Measurements from ENCODE around the gene DOCK2. TPM values are rescaled to one million over a fixed set of nuclear protein-coding genes. Genes with fewer than 3 reads are reported as not detected.

The DOCK2 gene
- total and polyA plus RNA-seq, 5 experiments from 2014 or later = 59.5 to 182 (median 84.6) TPM

DNA sequence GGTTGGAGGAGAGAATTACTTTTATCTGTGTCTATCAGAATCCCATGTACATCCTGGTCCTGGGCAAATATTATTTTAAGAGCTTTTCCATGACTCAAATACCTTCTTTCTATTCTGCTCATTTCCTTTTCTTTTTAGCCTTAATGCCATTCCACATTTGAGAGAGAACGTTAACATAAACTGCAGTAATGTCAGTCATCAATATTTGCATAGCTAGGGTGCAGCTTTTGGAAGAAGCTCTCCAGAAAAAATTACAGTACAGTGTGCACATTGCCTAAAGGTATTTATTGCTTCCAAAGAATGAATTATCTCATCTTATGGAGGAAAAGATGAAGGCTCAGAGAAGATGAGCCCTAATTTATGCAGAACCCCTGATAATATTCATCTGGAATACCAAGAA lies 284.9 kb downstream of the DOCK2 start:
- H3K27me3 Mint-ChIP-seq = no peaks in the 10 kb centered on the region
- peaks cover 0 to 60% (median 7%) of the 10 kb centered on the region in 3 donors for H3K36me3 Mint-ChIP-seq
- POLR2A ChIA-PET = no interaction called here
- H3K4me3 Mint-ChIP-seq = no peak overlapping the region
- H3K9me3 Mint-ChIP-seq = no peaks in the 10 kb centered on the region
- DNase-seq (no peak), ATAC-seq (no peak)
- H3K4me1 Mint-ChIP-seq = peaks cover 1 to 33% (median 16%) of the 10 kb centered on the region in 4 donors
- no peak overlapping the region for H3K27ac Mint-ChIP-seq

DNA sequence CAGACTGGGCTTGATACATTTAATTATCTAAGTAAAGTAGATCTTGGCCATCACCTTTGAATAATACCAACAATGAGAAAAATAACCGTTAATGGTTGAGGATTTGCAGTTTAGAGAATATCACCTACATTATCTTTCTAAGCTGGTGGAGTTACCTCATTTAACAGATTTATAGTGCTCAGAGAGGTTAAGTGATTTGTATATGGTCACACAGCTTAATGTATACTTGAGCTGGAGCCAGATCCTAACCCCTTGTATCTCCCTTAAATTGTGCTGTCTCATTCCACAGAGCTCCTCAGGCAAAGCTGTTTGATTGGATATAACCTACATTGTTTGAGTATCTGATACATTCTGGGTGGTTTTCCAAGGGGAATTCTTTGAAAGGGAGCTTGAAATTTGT lies 285.4 kb downstream of the DOCK2 start:
- POLR2A ChIA-PET = no interaction called here
- H3K36me3 Mint-ChIP-seq = peaks cover 0 to 63% (median 6%) of the 10 kb centered on the region in 3 donors

DNA sequence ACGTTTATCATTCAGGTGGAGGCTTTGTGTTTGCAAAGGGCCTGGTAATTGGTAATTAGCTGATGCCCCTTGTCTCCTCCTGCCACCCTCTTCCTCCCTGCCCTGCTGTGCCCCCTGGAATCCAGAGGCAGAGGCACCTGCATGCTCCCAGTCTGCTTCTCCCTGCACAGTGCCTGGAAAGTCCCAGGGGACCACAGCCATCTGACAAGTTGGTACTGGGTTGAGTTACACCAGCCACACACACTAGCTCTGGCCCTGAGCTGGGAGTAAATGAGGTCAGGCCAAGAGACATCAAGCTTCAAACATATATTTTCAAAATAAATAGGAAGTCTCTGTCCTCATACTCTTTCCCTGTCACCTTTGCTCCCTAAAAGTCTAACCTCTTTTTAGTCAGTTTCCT lies 286.9 kb downstream of the DOCK2 start:
- no peak for ATAC-seq
- Mint-ChIP-seq H3K4me3 (no peak overlapping the region), H3K36me3 (peaks cover 0 to 58% (median 6%) of the 10 kb centered on the region in 3 donors), H3K9me3 (no peaks in the 10 kb centered on the region), H3K27me3 (no peaks in the 10 kb centered on the region), H3K27ac (peak overlapping the region in 1 of 10 donors; percentile 43), H3K4me1 (peaks cover 5 to 36% (median 23%) of the 10 kb centered on the region in 4 donors)
- POLR2A ChIA-PET = no interaction called here
- DNase-seq = no peak

More for the DNA sequence above, 285.4 kb downstream of the DOCK2 start:
- ATAC-seq = no peak
- H3K4me1 Mint-ChIP-seq = peaks cover 3 to 32% (median 17%) of the 10 kb centered on the region in 4 donors
- H3K9me3 Mint-ChIP-seq = no peaks in the 10 kb centered on the region
- DNase-seq = no peak
- no peaks in the 10 kb centered on the region for H3K27me3 Mint-ChIP-seq
- H3K27ac Mint-ChIP-seq = no peak overlapping the region
- no peak overlapping the region for H3K4me3 Mint-ChIP-seq

DNA sequence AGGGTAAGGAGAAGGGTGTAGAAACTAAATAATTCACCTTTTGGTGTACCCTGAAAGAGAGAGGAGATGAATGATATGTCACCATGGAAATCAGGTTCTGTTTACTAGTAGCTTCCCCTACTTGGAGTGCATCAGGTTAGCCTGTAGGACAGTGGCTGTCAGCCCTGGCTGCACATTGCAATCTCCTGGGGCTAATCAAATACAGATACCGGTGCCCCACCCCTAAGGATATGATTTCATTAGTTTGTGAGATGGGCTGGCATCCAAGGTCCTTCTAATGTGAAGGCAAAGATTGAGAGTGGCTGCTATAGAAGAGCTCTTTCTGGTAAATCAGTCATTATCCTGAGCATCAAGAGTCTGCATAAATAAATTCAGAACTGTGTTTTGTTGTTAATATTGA lies 296.1 kb downstream of the DOCK2 start:
- peak overlapping the region in 3 of 10 donors; percentile 9 to 36 (median 33) for H3K27ac Mint-ChIP-seq
- no peak overlapping the region for H3K4me3 Mint-ChIP-seq
- H3K4me1 Mint-ChIP-seq = peaks cover 24 to 70% (median 47%) of the 10 kb centered on the region in 4 donors
- H3K36me3 Mint-ChIP-seq = peaks cover 0 to 47% (median 15%) of the 10 kb centered on the region in 3 donors
- POLR2A ChIA-PET = no interaction called here
- no peaks in the 10 kb centered on the region for H3K9me3 Mint-ChIP-seq
- no peaks in the 10 kb centered on the region for H3K27me3 Mint-ChIP-seq
- DNase-seq (no peak), ATAC-seq (no peak)

DNA sequence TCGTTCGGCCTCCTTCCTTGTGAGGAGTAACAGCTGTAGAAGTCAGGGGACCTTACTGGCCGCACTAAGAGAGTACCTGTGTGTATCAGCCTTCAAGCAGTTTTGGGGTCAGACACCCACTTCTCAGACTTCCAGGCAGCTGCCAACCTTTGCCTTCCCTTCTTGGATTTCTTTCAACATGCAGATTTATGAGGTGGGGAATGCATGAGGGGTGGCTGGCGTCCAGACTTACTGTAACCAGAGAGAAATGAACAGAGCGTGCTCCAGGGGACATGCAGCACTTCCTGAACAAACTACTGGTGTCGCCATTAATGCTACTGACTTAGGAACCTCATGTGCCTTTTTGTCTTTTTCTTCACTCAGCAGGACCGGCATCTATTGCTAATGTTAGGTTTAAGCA lies 296.5 kb downstream of the DOCK2 start:
- H3K4me1 Mint-ChIP-seq = peaks cover 22 to 67% (median 43%) of the 10 kb centered on the region in 4 donors
- no peak overlapping the region for H3K4me3 Mint-ChIP-seq
- ATAC-seq (no peak), DNase-seq (no peak)
- no peaks in the 10 kb centered on the region for H3K27me3 Mint-ChIP-seq
- H3K36me3 Mint-ChIP-seq = peaks cover 0 to 50% (median 15%) of the 10 kb centered on the region in 3 donors
- POLR2A ChIA-PET = no interaction called here
- H3K9me3 Mint-ChIP-seq = no peaks in the 10 kb centered on the region
- H3K27ac Mint-ChIP-seq = peak overlapping the region in 4 of 10 donors; percentile 12 to 74 (median 53)

DNA sequence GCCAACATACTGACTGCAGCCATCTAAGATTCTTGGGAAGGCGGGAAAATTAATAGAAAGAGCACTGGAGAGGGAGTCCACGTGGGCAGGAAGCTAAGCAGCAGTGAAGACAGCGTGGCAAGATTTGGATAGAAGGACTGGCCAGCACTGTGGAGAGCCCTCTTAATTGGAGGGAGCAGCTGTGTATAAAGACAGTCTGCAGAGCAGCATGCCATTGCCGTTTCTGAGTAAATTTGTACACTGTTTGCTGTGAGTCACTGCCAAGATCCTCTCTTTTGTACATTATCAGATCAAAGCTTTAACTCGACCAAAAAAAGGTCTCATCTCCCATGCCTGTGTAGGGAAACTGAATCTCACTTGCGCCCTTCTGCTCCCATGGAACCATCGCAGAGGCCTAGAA lies 297.9 kb downstream of the DOCK2 start:
- Mint-ChIP-seq H3K4me3 (no peak overlapping the region), H3K9me3 (no peaks in the 10 kb centered on the region), H3K27me3 (no peaks in the 10 kb centered on the region), H3K36me3 (peaks cover 0 to 47% (median 15%) of the 10 kb centered on the region in 3 donors), H3K27ac (peak overlapping the region in 6 of 10 donors; percentile 20 to 68 (median 40)), H3K4me1 (peaks cover 22 to 61% (median 42%) of the 10 kb centered on the region in 4 donors)
- ATAC-seq (no peak), DNase-seq (no peak)
- POLR2A ChIA-PET = no interaction called here

DNA sequence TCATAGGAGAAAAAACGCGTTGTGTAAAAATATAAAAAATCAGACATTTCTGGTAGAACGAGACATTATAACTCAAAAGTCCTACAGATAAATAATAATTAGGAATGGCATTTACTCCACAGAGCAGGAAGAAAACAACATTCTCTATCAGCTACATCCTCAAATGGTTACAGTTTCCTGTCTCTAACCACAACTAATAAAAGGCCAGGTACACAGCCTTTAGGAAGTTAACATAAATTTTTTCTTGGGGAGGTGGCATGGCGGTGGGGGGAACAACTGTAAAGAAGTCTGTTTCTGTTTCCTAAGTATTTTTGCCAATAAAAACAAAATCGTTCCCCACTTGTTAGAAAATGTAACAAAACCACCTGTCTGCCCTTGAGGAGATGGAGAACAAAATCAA lies 298.7 kb downstream of the DOCK2 start:
- H3K4me3 Mint-ChIP-seq = no peak overlapping the region
- DNase-seq (no peak), ATAC-seq (no peak)
- no peaks in the 10 kb centered on the region for H3K9me3 Mint-ChIP-seq
- H3K36me3 Mint-ChIP-seq = peaks cover 0 to 40% (median 13%) of the 10 kb centered on the region in 3 donors
- H3K4me1 Mint-ChIP-seq = peaks cover 22 to 58% (median 40%) of the 10 kb centered on the region in 4 donors
- H3K27me3 Mint-ChIP-seq = no peaks in the 10 kb centered on the region
- H3K27ac Mint-ChIP-seq = peak overlapping the region in 6 of 10 donors; percentile 23 to 68 (median 40)
- POLR2A ChIA-PET = no interaction called here

DNA sequence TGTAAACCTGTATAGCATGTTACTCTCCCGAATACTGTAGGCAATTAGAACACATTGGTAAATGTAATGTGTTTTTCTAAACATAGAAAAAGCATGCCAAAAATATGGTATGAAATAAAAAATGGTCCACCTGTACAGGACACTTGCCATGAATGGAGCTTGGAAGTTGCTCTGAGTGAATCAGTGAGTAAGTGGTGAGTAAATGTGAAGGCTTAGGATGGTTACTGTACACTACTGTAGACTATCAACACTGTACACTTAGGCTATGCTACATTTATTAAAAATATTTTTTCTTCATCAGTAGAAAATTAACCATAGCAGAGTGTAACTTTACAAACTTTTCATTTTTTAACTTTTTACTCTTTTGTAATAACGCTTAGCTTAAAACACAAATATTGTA lies 301.4 kb downstream of the DOCK2 start:
- ATAC-seq (no peak), DNase-seq (no peak)
- Mint-ChIP-seq H3K4me1 (peaks cover 23 to 35% (median 27%) of the 10 kb centered on the region in 4 donors), H3K27me3 (no peaks in the 10 kb centered on the region), H3K9me3 (no peaks in the 10 kb centered on the region), H3K27ac (peak overlapping the region in 1 of 10 donors; percentile 40), H3K4me3 (no peak overlapping the region), H3K36me3 (peaks cover 0 to 34% (median 13%) of the 10 kb centered on the region in 3 donors)
- POLR2A ChIA-PET = no interaction called here

DNA sequence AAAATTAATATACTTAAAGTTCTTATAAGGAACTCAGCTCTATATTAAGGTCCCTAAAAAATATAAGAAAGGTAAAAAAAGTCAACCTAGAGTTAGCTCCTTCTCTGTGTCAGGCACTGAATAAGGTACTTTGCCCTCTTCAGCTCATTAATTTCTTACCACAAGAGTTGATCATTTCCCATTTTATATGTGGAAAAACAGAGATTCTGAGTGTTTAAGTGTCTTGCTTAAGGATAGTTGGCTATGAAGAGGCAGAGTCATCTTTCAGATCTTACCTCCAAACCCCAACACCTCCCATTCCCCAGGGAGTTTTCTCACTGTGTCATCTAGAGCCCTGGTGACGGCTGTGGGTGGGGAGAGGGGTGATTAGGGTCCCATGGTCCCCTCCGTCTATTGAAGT lies 302.7 kb downstream of the DOCK2 start:
- Mint-ChIP-seq H3K4me1 (peaks cover 16 to 22% (median 18%) of the 10 kb centered on the region in 4 donors), H3K4me3 (no peak overlapping the region), H3K36me3 (peaks cover 0 to 32% (median 13%) of the 10 kb centered on the region in 3 donors), H3K27me3 (no peaks in the 10 kb centered on the region), H3K27ac (no peak overlapping the region), H3K9me3 (no peaks in the 10 kb centered on the region)
- DNase-seq = no peak
- POLR2A ChIA-PET = no interaction called here
- ATAC-seq = no peak

DNA sequence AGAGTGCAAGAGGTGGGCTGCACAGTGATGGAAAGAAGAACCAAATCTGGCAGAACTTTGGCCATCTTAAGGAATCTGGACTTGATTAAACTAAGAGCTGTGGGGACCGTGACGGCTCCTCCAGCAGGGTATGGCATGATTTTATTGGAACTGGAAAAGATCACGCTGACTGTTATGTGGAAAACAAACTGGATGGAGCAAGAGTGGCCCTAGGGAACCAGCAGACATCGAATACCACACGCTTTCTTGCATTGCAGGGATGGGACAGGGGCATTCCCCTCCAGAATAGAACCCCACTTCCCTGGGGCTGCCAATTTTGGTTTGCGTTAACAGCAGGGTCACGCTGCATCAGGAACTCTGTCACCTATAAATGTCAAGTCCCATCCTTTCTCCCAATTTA lies 304.5 kb downstream of the DOCK2 start:
- DNase-seq = no peak
- peaks cover 0 to 32% (median 11%) of the 10 kb centered on the region in 3 donors for H3K36me3 Mint-ChIP-seq
- H3K9me3 Mint-ChIP-seq = no peaks in the 10 kb centered on the region
- no peak for ATAC-seq
- H3K4me3 Mint-ChIP-seq = no peak overlapping the region
- no peak overlapping the region for H3K27ac Mint-ChIP-seq
- peaks cover 5 to 18% (median 9%) of the 10 kb centered on the region in 4 donors for H3K4me1 Mint-ChIP-seq
- no peaks in the 10 kb centered on the region for H3K27me3 Mint-ChIP-seq
- POLR2A ChIA-PET = no interaction called here

DNA sequence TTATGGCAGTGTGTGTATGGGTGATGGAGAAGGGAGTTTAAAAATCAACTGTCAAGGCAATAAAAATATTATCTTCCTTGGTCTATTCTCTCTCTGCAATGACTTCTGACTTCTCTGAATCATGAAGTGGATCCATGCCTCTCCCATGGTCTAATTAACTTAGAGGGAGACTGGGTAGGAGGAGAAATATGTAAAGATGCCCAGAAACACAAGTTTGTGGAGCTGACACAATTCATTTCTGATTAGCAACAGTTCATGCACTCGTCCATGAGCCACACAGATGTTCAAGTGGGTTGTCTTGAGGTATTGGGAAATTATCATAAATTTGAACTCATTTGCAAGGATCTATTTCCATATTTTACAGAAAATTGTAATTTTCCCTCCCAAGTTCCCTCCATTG lies 305.1 kb downstream of the DOCK2 start:
- Mint-ChIP-seq H3K9me3 (no peaks in the 10 kb centered on the region), H3K27ac (no peak overlapping the region), H3K36me3 (peaks cover 0 to 27% (median 11%) of the 10 kb centered on the region in 3 donors), H3K4me3 (no peak overlapping the region), H3K27me3 (no peaks in the 10 kb centered on the region), H3K4me1 (peaks cover 6 to 18% (median 11%) of the 10 kb centered on the region in 4 donors)
- DNase-seq = no peak
- POLR2A ChIA-PET = no interaction called here
- no peak for ATAC-seq

DNA sequence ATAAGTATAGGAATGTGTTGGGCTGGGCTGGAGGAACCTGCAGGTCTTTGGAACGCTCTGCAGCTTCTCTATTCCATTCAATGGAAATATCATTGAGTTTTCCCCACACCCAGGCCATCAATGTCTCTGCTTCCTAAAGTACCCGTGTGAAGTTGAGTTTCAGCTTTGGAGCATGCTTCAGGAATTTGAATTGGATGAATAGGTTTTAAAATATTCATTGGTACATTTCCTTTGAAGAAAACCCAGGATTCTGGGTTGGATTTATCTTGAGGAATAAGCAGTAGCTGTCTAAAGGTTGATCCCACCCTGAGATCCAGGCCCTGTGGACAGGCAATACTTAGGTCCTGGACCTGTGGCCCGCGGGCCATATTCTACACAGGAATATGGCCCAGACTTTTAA lies 306.0 kb downstream of the DOCK2 start:
- H3K4me3 Mint-ChIP-seq = no peak overlapping the region
- no peaks in the 10 kb centered on the region for H3K27me3 Mint-ChIP-seq
- H3K4me1 Mint-ChIP-seq = peaks cover 6 to 18% (median 10%) of the 10 kb centered on the region in 4 donors
- ATAC-seq (no peak), DNase-seq (no peak)
- H3K9me3 Mint-ChIP-seq = no peaks in the 10 kb centered on the region
- POLR2A ChIA-PET = no interaction called here
- peaks cover 0 to 27% (median 16%) of the 10 kb centered on the region in 3 donors for H3K36me3 Mint-ChIP-seq
- no peak overlapping the region for H3K27ac Mint-ChIP-seq

DNA sequence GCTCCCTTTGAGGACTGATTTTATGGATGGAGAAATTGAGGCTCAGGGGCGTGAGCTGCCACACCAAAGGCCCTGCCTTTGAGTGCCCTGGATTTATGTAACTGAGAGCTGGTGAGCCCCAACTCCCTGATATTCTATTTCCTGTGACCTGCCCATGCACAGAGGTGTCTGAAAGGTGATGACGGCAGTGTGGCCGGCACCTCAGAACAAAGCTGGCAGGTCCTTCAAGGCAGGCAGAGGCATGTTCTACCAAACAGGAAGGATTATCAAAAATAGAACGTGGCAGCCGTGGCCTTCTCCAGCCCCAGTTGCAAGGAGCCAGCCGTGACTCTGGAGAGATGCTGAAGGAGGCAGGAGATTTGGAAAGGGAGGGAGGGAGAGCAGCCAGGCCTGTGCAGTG lies 307.0 kb downstream of the DOCK2 start:
- Mint-ChIP-seq H3K27me3 (no peaks in the 10 kb centered on the region), H3K4me3 (peak overlapping the region in 1 of 10 donors; percentile 4), H3K9me3 (no peaks in the 10 kb centered on the region), H3K36me3 (peaks cover 0 to 33% (median 20%) of the 10 kb centered on the region in 3 donors), H3K4me1 (peaks cover 6 to 21% (median 10%) of the 10 kb centered on the region in 4 donors), H3K27ac (peak overlapping the region in 1 of 10 donors; percentile 10)
- DNase-seq = no peak
- POLR2A ChIA-PET = no interaction called here
- no peak for ATAC-seq

Data from naive thymus-derived CD8-positive, alpha-beta T cell (primary cell).